HG02981 (cell line): ENCODE measurements around the gene PITPNM3.
"Not testable (repeated sequence)": the region's sequence is repeated elsewhere in the genome, so short reads cannot be mapped to it uniquely, and the experiment has no call there.

ENCODE experiments used
- ATAC-seq: cut with Tn5 transposase; IDR thresholded peaks from one replicate; pipeline ENCODE4 v1.9.1; 2021; ENCODE audit warnings: mild to moderate bottlenecking, moderate library complexity; ENCODE audit not compliant: unreplicated experiment

Gene PITPNM3

GRCh38 chr17:6482796-6483195, 73.6 kb downstream of the PITPNM3 start:
- ATAC-seq, result not testable (repeated sequence)

GRCh38 chr17:6482105-6482455, 74.3 kb downstream of the PITPNM3 start:
- ATAC-seq, result no peak

GRCh38 chr17:6480303-6480675, 76.1 kb downstream of the PITPNM3 start:
- ATAC-seq, result no peak

- no peak for ATAC-seq
These were observed 76.6 kb downstream of the PITPNM3 start for GRCh38 chr17:6479622-6480302.

GRCh38 chr17:6478486-6478885, 77.9 kb downstream of the PITPNM3 start:
- ATAC-seq, result no peak

GRCh38 chr17:6477831-6478383, 78.4 kb downstream of the PITPNM3 start:
- no peak for ATAC-seq

GRCh38 chr17:6476810-6477179, 79.6 kb downstream of the PITPNM3 start:
- ATAC-seq, result no peak

GRCh38 chr17:6476076-6476809, 80.1 kb downstream of the PITPNM3 start:
- ATAC-seq, result no peak

- no peak for ATAC-seq
These were observed 80.9 kb downstream of the PITPNM3 start for GRCh38 chr17:6475411-6475810.

- ATAC-seq, result no peak
These were observed 81.4 kb downstream of the PITPNM3 start for GRCh38 chr17:6474906-6475305.

GRCh38 chr17:6474376-6474775, 82.0 kb downstream of the PITPNM3 start:
- no peak for ATAC-seq

GRCh38 chr17:6473128-6473767, 83.1 kb downstream of the PITPNM3 start:
- ATAC-seq, result no peak

GRCh38 chr17:6472517-6472916, 83.8 kb downstream of the PITPNM3 start:
- no peak for ATAC-seq

- no peak for ATAC-seq
These were observed 84.6 kb downstream of the PITPNM3 start for GRCh38 chr17:6471531-6472465.

- ATAC-seq, result no peak
These were observed 85.4 kb downstream of the PITPNM3 start for GRCh38 chr17:6470751-6471521.

- no peak for ATAC-seq
These were observed 86.1 kb downstream of the PITPNM3 start for GRCh38 chr17:6470146-6470718.

- ATAC-seq, result no peak
These were observed 88.1 kb downstream of the PITPNM3 start for GRCh38 chr17:6468051-6468790.

GRCh38 chr17:6467567-6467966, 88.8 kb downstream of the PITPNM3 start:
- no peak for ATAC-seq
